Cardiac fibroblast (primary cell): ENCODE measurements around the gene USP3.
"Not testable (repeated sequence)": the region's sequence is repeated elsewhere in the genome, so short reads cannot be mapped to it uniquely, and the experiment has no call there.

Experiments
- DNase-seq, 2 donors: peaks; one replicate each; pipeline versions ENCODE4 v3.0.0 to v3.0.0-alpha.2; 2010; ENCODE audit warnings: low read depth in 2 of 2
- H3K4me3 ChIP-seq, 2 donors: replicated peaks in 1 of 2; 1 replicate in 1 of 2; 2 replicates in 1 of 2; pipeline ENCODE4 v1.5.1; 2011; ENCODE audit warnings: low read depth in 2 of 2, low read length in 2 of 2, mild to moderate bottlenecking in 2 of 2, moderate library complexity in 1 of 2
- CTCF ChIP-seq: IDR thresholded peaks from one replicate; pipeline ENCODE4 v1.5.1; 2011; ENCODE audit warnings: low read depth, mild to moderate bottlenecking, low read length, inconsistent platforms

Gene USP3

GRCh38 chr15:63513271-63513670 lies 8.9 kb downstream of the USP3 start:
- no peak for DNase-seq
- no peak overlapping the region for H3K4me3 ChIP-seq
- no peak for TF ChIP-seq CTCF

GRCh38 chr15:63513728-63514127 lies 9.3 kb downstream of the USP3 start:
- no peak for TF ChIP-seq CTCF
- H3K4me3 ChIP-seq = no peak overlapping the region
- no peak for DNase-seq

- DNase-seq = peak; percentile 80 to 93
- TF ChIP-seq CTCF = no peak
- H3K4me3 ChIP-seq = no peak overlapping the region
Observed at GRCh38 chr15:63514531-63514943, 10.1 kb downstream of the USP3 start.

GRCh38 chr15:63517202-63517601 lies 12.8 kb downstream of the USP3 start:
- TF ChIP-seq CTCF = no peak
- DNase-seq = no peak
- no peak overlapping the region for H3K4me3 ChIP-seq

GRCh38 chr15:63517628-63518027 lies 13.2 kb downstream of the USP3 start:
- TF ChIP-seq CTCF = no peak
- DNase-seq = no peak
- H3K4me3 ChIP-seq = no peak overlapping the region

- no peak for TF ChIP-seq CTCF
Observed at GRCh38 chr15:63519041-63519440, 14.6 kb downstream of the USP3 start.

GRCh38 chr15:63519548-63520178 lies 15.3 kb downstream of the USP3 start:
- DNase-seq = no peak
- TF ChIP-seq CTCF = no peak
- H3K4me3 ChIP-seq = no peak overlapping the region

More at GRCh38 chr15:63519041-63519440, 14.6 kb downstream of the USP3 start:
- DNase-seq = no peak
- no peak overlapping the region for H3K4me3 ChIP-seq

GRCh38 chr15:63520462-63520861 lies 16.1 kb downstream of the USP3 start:
- H3K4me3 ChIP-seq, DNase-seq: not testable (repeated sequence)
